ENCODE measurements around the gene ATRNL1.

The ATRNL1 gene

DNA sequence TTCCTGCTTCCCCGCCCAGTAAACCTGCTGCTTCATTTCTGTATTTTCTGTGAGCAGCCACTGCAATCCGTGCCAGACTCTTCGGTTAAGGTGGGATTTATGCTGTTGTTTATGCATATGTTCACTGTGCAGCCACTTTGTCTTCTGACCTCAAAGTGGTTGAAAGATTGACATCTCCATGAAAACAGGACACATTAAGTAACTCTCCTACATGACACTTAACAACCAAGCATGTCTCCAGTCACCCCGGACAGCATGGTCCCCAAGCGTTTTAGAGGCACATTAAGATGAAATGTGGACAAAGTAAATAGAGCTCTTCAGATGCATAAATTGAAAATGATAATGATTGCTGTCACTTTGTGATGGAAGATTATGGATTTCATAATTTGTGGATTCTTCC, 758.5 kb downstream of the ATRNL1 start:
- Histone ChIP-seq H3K36me3 (ENCODE audit: control insufficient read depth, insufficient read depth, low read length) (no peaks in the 10 kb centered on the region), H3K27me3 (replicated peaks; ENCODE audit: control insufficient read depth, insufficient read depth, low read length) (no peaks in the 10 kb centered on the region), H3K4me3 (replicated peaks; ENCODE audit: low read depth, low read length) (no peak overlapping the region)
- TF ChIP-seq, protein P1, sequence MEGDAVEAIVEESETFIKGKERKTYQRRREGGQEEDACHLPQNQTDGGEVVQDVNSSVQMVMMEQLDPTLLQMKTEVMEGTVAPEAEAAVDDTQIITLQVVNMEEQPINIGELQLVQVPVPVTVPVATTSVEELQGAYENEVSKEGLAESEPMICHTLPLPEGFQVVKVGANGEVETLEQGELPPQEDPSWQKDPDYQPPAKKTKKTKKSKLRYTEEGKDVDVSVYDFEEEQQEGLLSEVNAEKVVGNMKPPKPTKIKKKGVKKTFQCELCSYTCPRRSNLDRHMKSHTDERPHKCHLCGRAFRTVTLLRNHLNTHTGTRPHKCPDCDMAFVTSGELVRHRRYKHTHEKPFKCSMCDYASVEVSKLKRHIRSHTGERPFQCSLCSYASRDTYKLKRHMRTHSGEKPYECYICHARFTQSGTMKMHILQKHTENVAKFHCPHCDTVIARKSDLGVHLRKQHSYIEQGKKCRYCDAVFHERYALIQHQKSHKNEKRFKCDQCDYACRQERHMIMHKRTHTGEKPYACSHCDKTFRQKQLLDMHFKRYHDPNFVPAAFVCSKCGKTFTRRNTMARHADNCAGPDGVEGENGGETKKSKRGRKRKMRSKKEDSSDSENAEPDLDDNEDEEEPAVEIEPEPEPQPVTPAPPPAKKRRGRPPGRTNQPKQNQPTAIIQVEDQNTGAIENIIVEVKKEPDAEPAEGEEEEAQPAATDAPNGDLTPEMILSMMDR (IDR thresholded peaks at IDR 0.05; ENCODE audit: insufficient read depth, low read length, poor library complexity, severe bottlenecking): no peak
- DNase-seq (ENCODE audit: extremely low read depth, insufficient read length): no peak

DNA sequence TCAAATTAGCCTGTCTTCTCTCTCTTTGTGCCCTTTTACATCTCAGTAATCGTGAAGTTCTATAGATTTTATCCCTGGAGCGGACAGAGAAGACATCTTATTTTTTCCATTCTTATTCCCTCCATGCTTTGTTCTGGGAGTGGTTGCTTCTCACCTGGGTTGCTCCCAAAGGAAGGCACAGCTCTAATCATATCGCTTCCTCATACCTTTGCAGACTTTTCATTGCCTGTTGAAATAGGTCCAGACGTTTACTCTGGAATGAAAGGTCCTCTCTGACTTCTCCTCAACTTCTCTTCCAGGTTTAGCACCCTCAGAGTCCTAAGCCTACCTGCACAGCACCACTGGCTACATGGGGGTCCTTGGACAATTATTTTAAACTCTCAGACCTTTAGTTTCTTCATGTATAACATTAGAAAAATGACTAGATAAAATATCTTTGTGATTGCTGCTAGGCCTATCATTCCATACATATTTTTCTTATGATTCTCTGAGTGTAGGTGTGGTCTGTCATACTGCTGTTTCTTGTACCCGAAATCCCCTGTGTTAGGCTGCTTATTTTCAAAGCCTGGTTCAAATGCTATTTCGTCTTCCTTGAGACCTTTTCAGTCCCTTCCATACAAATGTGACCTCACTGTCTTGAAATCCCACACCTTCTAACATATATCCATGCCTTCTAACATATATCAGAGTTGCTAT, 761.7 kb downstream of the ATRNL1 start:
- H3K27me3 ChIP-seq (replicated peaks; ENCODE audit: control insufficient read depth, insufficient read depth, low read length): no peaks in the 10 kb centered on the region
- H3K36me3 ChIP-seq (ENCODE audit: control insufficient read depth, insufficient read depth, low read length): no peaks in the 10 kb centered on the region
- H3K4me3 ChIP-seq (replicated peaks; ENCODE audit: low read depth, low read length): no peak overlapping the region
- TF ChIP-seq, protein P1 (IDR thresholded peaks at IDR 0.05; ENCODE audit: insufficient read depth, low read length, poor library complexity, severe bottlenecking): no peak
- no peak for DNase-seq (ENCODE audit: extremely low read depth, insufficient read length)

DNA sequence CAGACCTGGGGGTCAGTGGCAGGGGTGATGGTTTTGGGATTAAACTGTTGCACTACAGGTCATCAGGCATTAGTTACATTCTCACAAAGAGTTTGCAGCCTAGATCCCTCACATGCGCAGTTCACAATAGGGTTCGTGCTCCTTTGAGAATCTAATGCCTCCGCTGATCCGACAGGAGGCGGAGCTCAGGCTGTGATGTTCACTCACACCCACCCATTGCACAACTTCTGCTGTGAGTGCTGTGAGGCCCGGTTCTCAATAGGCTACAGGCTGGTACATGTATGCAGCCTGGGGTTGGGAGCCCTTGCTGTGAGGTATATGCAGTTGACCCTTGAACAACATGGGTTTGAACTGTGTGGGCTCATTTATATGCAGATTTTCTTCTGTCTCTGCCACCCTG, 763.4 kb downstream of the ATRNL1 start:
- TF ChIP-seq, protein P1 (IDR thresholded peaks at IDR 0.05; ENCODE audit: insufficient read depth, low read length, poor library complexity, severe bottlenecking): no peak
- Histone ChIP-seq H3K4me3 (replicated peaks; ENCODE audit: low read depth, low read length) (no peak overlapping the region), H3K36me3 (ENCODE audit: control insufficient read depth, insufficient read depth, low read length) (no peaks in the 10 kb centered on the region), H3K27me3 (replicated peaks; ENCODE audit: control insufficient read depth, insufficient read depth, low read length) (no peaks in the 10 kb centered on the region)
- DNase-seq (ENCODE audit: extremely low read depth, insufficient read length): no peak

DNA sequence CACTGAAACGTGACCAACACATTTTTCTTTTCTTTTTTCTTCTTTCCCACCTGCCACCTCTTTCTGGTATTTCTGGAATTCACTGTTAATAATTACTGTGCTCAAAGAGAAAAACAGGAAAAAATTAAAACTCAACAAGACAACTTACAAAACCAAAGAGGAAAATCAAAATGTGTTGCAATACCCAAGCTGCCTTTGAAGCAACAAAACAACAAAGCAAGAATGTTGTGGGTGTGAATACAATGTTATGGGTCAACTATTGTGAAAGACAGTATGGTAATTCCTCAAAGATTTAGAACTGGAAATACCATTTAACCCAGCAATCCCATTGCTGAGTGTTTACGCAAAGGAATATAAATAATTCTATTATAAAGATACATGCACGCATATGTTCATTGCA, 764.7 kb downstream of the ATRNL1 start:
- Histone ChIP-seq H3K27me3 (replicated peaks; ENCODE audit: control insufficient read depth, insufficient read depth, low read length) (no peaks in the 10 kb centered on the region), H3K36me3 (ENCODE audit: control insufficient read depth, insufficient read depth, low read length) (no peaks in the 10 kb centered on the region), H3K4me3 (replicated peaks; ENCODE audit: low read depth, low read length) (no peak overlapping the region)
- TF ChIP-seq, protein P1 (IDR thresholded peaks at IDR 0.05; ENCODE audit: insufficient read depth, low read length, poor library complexity, severe bottlenecking): no peak
- DNase-seq (ENCODE audit: extremely low read depth, insufficient read length): no peak

GRCh38 chr10:115860182-115861107, 767.3 kb downstream of the ATRNL1 start:
- no peak for DNase-seq (ENCODE audit: extremely low read depth, insufficient read length)
- Histone ChIP-seq H3K36me3 (ENCODE audit: control insufficient read depth, insufficient read depth, low read length) (no peaks in the 10 kb centered on the region), H3K27me3 (replicated peaks; ENCODE audit: control insufficient read depth, insufficient read depth, low read length) (no peaks in the 10 kb centered on the region), H3K4me3 (replicated peaks; ENCODE audit: low read depth, low read length) (no peak overlapping the region)
- TF ChIP-seq, protein P1 (IDR thresholded peaks at IDR 0.05; ENCODE audit: insufficient read depth, low read length, poor library complexity, severe bottlenecking): no peak
